C4-2B (cell line): ENCODE data around the gene TRIM27.

Experiments used
- ZFX ChIP-seq: fragments of 450-650 bp; IDR thresholded peaks from 2 replicates; pipeline ENCODE4 v1.6.1; 2017
- TF ChIP-seq, protein P1 (sequence below): fragments of 450-650 bp; conservative IDR thresholded peaks from 2 replicates; pipeline ENCODE4 v1.5.1; 2017; ENCODE audit warnings: mild to moderate bottlenecking

DNA sequence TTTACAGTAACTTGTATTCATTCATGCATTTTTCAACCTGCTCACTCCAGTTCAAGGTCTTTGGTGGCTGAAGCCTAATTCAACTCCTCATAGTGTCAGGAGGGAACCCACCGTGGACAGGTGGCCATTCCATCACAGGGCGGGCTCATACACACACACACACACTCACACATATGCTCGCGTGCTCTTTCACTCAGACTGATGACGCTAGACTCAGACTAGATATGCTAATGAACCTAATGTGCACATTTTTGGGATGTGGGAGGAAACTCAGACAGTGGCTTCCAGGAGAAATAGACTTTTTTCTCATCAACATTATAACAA lies 56.7 kb downstream of the TRIM27 start:
- TF ChIP-seq, protein P1, sequence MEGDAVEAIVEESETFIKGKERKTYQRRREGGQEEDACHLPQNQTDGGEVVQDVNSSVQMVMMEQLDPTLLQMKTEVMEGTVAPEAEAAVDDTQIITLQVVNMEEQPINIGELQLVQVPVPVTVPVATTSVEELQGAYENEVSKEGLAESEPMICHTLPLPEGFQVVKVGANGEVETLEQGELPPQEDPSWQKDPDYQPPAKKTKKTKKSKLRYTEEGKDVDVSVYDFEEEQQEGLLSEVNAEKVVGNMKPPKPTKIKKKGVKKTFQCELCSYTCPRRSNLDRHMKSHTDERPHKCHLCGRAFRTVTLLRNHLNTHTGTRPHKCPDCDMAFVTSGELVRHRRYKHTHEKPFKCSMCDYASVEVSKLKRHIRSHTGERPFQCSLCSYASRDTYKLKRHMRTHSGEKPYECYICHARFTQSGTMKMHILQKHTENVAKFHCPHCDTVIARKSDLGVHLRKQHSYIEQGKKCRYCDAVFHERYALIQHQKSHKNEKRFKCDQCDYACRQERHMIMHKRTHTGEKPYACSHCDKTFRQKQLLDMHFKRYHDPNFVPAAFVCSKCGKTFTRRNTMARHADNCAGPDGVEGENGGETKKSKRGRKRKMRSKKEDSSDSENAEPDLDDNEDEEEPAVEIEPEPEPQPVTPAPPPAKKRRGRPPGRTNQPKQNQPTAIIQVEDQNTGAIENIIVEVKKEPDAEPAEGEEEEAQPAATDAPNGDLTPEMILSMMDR = no peak
- no peak for TF ChIP-seq ZFX
